CD14-positive monocyte (primary cell): ENCODE measurements around the gene GNLY. TPM values are rescaled to one million over a fixed set of nuclear protein-coding genes. Genes with fewer than 3 reads are reported as not detected.

Experiments used
- DNase-seq, 3 donors: peaks; one replicate each; pipeline ENCODE4 v3.0.0-alpha.2; 2011 to 2022
- H2AFZ ChIP-seq: 2 replicates; pipeline ENCODE4 v1.6.0; 2012; ENCODE audit warnings: mild to moderate bottlenecking, low read depth, low read length, inconsistent platforms; ENCODE audit not compliant: insufficient read depth, poor library complexity, severe bottlenecking
- H3K27ac ChIP-seq, 2 donors: 1 replicate in 1 of 2; 2 replicates in 1 of 2; pipeline ENCODE4 v1.5.1; 2012 to 2013; ENCODE audit warnings: low read length in 2 of 2, control low read depth in 1 of 2, inconsistent platforms in 1 of 2, low read depth in 1 of 2, mild to moderate bottlenecking in 1 of 2
- H3K27me3 ChIP-seq, 2 donors: one replicate each; pipeline versions ENCODE4 v1.6.0 to v1.6.1; 2011 to 2013; ENCODE audit warnings: low read length in 2 of 2; ENCODE audit not compliant: control insufficient read depth in 2 of 2, insufficient read depth in 2 of 2
- H3K36me3 ChIP-seq, 2 donors: replicated peaks in 1 of 2; 1 replicate in 1 of 2; 2 replicates in 1 of 2; pipeline versions ENCODE4 v1.5.1 to v1.6.1; 2012 to 2013; ENCODE audit warnings: low read length in 2 of 2, control low read depth in 1 of 2, inconsistent platforms in 1 of 2, mild to moderate bottlenecking in 1 of 2; ENCODE audit not compliant: insufficient read depth in 2 of 2, control insufficient read depth in 1 of 2
- H3K4me1 ChIP-seq, 2 donors: 1 replicate in 1 of 2; 2 replicates in 1 of 2; pipeline versions ENCODE4 v1.5.1 to v1.6.1; 2012 to 2013; ENCODE audit warnings: low read length in 2 of 2, control low read depth in 1 of 2, inconsistent platforms in 1 of 2, mild to moderate bottlenecking in 1 of 2, moderate library complexity in 1 of 2; ENCODE audit not compliant: insufficient read depth in 2 of 2, control insufficient read depth in 1 of 2
- H3K4me2 ChIP-seq: replicated peaks from 2 replicates; pipeline ENCODE3; 2012; ENCODE audit warnings: low read length, moderate library complexity, mild to moderate bottlenecking; ENCODE audit not compliant: poor library complexity, severe bottlenecking; ENCODE audit errors: extremely low read depth
- H3K4me3 ChIP-seq, 3 experiments: fragments of 200-600 bp in 1 of 3; sonication (generic) in 1 of 3; replicated peaks in 1 of 3; 1 replicate in 2 of 3; 2 replicates in 1 of 3; pipeline ENCODE4 v1.5.1; 2011 to 2013; ENCODE audit warnings: low read length in 3 of 3, mild to moderate bottlenecking in 3 of 3, control low read depth in 2 of 3, low read depth in 2 of 3, inconsistent platforms in 1 of 3, moderate library complexity in 1 of 3
- H3K79me2 ChIP-seq: 2 replicates; pipeline ENCODE4 v1.6.0; 2012; ENCODE audit warnings: mild to moderate bottlenecking, control low read depth, inconsistent platforms, low read length, moderate library complexity; ENCODE audit not compliant: insufficient read depth
- H3K9ac ChIP-seq: 2 replicates; pipeline ENCODE4 v1.6.0; 2017; ENCODE audit warnings: low read length, mild to moderate bottlenecking; ENCODE audit not compliant: insufficient read depth, poor library complexity, severe bottlenecking
- H3K9me3 ChIP-seq, 2 donors: replicated peaks in 1 of 2; 1 replicate in 1 of 2; 2 replicates in 1 of 2; pipeline versions ENCODE4 v1.5.1 to v1.6.1; 2012 to 2013; ENCODE audit warnings: low read length in 2 of 2, control low read depth in 1 of 2; ENCODE audit not compliant: control insufficient read depth in 1 of 2, insufficient read depth in 1 of 2
- H4K20me1 ChIP-seq: 2 replicates; pipeline ENCODE4 v1.6.0; 2012; ENCODE audit warnings: mild to moderate bottlenecking, low read length, control low read depth, moderate library complexity; ENCODE audit not compliant: insufficient read depth
- H3K27ac Mint-ChIP-seq, 7 donors: one replicate each; pipeline ENCODE4 v1.8.0; 2020; ENCODE audit warnings: mild to moderate bottlenecking in 7 of 7, mixed read lengths in 7 of 7, moderate library complexity in 6 of 7, inconsistent platforms in 2 of 7
- H3K27me3 Mint-ChIP-seq, 3 donors: one replicate each; pipeline ENCODE4 v1.8.0; 2021 to 2022; ENCODE audit warnings: low read depth in 3 of 3, mild to moderate bottlenecking in 3 of 3, mixed read lengths in 3 of 3, moderate library complexity in 3 of 3, inconsistent platforms in 1 of 3
- H3K36me3 Mint-ChIP-seq, 2 donors: one replicate each; pipeline ENCODE4 v1.8.0; 2020; ENCODE audit warnings: mixed read lengths in 2 of 2, inconsistent platforms in 1 of 2, mild to moderate bottlenecking in 1 of 2
- H3K4me1 Mint-ChIP-seq: one replicate; pipeline ENCODE4 v1.8.0; 2020; ENCODE audit warnings: mild to moderate bottlenecking, mixed read lengths
- H3K4me3 Mint-ChIP-seq, 2 donors: one replicate each; pipeline ENCODE4 v1.8.0; 2020; ENCODE audit warnings: mild to moderate bottlenecking in 2 of 2, mixed read lengths in 2 of 2, moderate library complexity in 1 of 2
- H3K9me3 Mint-ChIP-seq, 7 donors: one replicate each; pipeline ENCODE4 v1.8.0; 2020 to 2022; ENCODE audit warnings: mixed read lengths in 7 of 7, mild to moderate bottlenecking in 6 of 7, moderate library complexity in 6 of 7, inconsistent platforms in 2 of 7
- CTCF ChIP-seq: fragments of 200-600 bp; IDR thresholded peaks from one replicate; pipeline ENCODE4 v1.8.0; 2022; ENCODE audit warnings: antibody characterized with exemption, mild to moderate bottlenecking
- WGBS: methylation state at CpG from one replicate; pipeline ENCODE4 v1.1.5; 2013; ENCODE audit warnings: missing lambda C conversion rate; ENCODE audit not compliant: insufficient coverage; 5-methylcytosine and 5-hydroxymethylcytosine counted together
- intact Hi-C, 2 donors: fragments of 100-400 bp; cut with micrococcal nuclease; formaldehyde crosslinking; loops; one replicate each; pipeline versions ENCODE4 v1.15.0 to v1.15.1; 2023
- polyA plus RNA-seq, 3 donors: library from polyadenylated mRNA; depleted of rRNA in 1 of 3; unstranded in 2 of 3; stranded (reverse) in 1 of 3; fragments of 300-500 nt in 2 of 3; fragments of >200 nt in 1 of 3; fragmentation: Illumina TruSeq in 2 of 3; gene quantifications; 1 replicate in 2 of 3; 2 replicates in 1 of 3; pipeline ENCODE4 v1.2.3, GENCODE V29; 2012 to 2021

GNLY gene
- polyA plus RNA-seq, 3 donors = 4.6 to 13.2 (median 11.1) TPM

DNA sequence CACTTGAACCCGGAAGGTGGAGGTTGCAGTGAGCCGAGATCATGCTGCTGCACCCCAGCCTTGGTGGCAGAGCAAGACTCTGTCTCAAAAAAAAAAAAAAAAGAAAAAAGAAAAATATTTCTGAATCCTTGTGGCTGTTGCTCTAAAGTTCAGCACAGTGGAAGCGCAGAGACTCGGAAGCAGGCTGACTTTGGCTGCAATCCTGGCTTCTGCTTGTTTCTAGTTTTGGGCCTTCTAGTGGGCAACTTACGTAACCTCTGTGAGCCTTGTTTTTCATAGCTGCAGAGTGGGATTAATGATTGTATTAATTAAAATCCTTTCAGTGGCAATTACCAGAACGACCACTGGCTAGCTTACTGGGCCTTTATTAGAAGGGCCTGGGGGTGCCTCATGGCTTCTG, 28.4 kb downstream of the GNLY start:
- Histone ChIP-seq H3K9ac (no peak overlapping the region), H3K79me2 (no peaks in the 10 kb centered on the region), H3K36me3 (no peaks in the 10 kb centered on the region), H3K4me3 (no peak overlapping the region), H3K27ac (no peak overlapping the region), H3K9me3 (no peaks in the 10 kb centered on the region), H3K4me2 (no peak overlapping the region), H3K27me3 (no peaks in the 10 kb centered on the region), H3K4me1 (peaks cover 39 to 47% of the 10 kb centered on the region in 2 donors), H2AFZ (no peak overlapping the region), H4K20me1 (no peaks in the 10 kb centered on the region)
- Mint-ChIP-seq H3K36me3 (no peaks in the 10 kb centered on the region), H3K27ac (no peak overlapping the region), H3K4me3 (no peak overlapping the region), H3K27me3 (peaks cover 0 to 1% (median 0%) of the 10 kb centered on the region in 3 donors), H3K4me1 (peaks cover 51% of the 10 kb centered on the region), H3K9me3 (peaks cover 0 to 4% (median 1%) of the 10 kb centered on the region in 7 donors)
- WGBS = 90% methylated on average over 4 of the region's 6 CpGs
- intact Hi-C loops = loop anchor here in 1 of 2 donors (5.0 to 10.0 kb wide), 2 partner anchors 40 to 88 kb away; no protein-coding TSS in a partner anchor
- no peak for TF ChIP-seq CTCF
- DNase-seq = no peak

GRCh38 chr2:85723707-85724360, 29.7 kb downstream of the GNLY start:
- Mint-ChIP-seq H3K4me3 (no peak overlapping the region), H3K4me1 (peaks cover 56% of the 10 kb centered on the region), H3K27ac (peak overlapping the region; percentile 21 to 81 (median 55)), H3K9me3 (peaks cover 0 to 4% (median 1%) of the 10 kb centered on the region in 7 donors), H3K36me3 (no peaks in the 10 kb centered on the region), H3K27me3 (peaks cover 0 to 1% (median 0%) of the 10 kb centered on the region in 3 donors)
- no peak overlapping the region for H3K9ac ChIP-seq
- no peaks in the 10 kb centered on the region for H3K36me3 ChIP-seq
- H3K27ac ChIP-seq = peak overlapping the region; percentile 12 to 14
- no CpG with 5 or more reads among the region's 2 CpGs for WGBS
- DNase-seq = no peak
- intact Hi-C loops = loop anchor here in 1 of 2 donors (5.0 to 10.0 kb wide), 2 partner anchors 42 to 89 kb away; no protein-coding TSS in a partner anchor
- peaks cover 47 to 60% of the 10 kb centered on the region in 2 donors for H3K4me1 ChIP-seq
- H3K9me3 ChIP-seq = no peaks in the 10 kb centered on the region
- no peak overlapping the region for H2AFZ ChIP-seq
- TF ChIP-seq CTCF = no peak
- no peaks in the 10 kb centered on the region for H3K27me3 ChIP-seq
- no peak overlapping the region for H3K4me2 ChIP-seq
- no peak overlapping the region for H3K4me3 ChIP-seq
- no peaks in the 10 kb centered on the region for H4K20me1 ChIP-seq
- H3K79me2 ChIP-seq = no peaks in the 10 kb centered on the region
